Activated B cell treated with CpG ODN at 0.5 μM for 24 hours (primary cell): ENCODE measurements around the gene CUEDC1. TPM values are rescaled to one million over a fixed set of nuclear protein-coding genes. Genes with fewer than 3 reads are reported as not detected.

ENCODE experiments used
- ATAC-seq: fragments of 200-7000 bp; cut with Tn5 transposase; one replicate; pipeline ENCODE4 v1.10.0; 2021; ENCODE audit warnings: low read depth, mild to moderate bottlenecking, moderate library complexity
- CTCF ChIA-PET: fragments of 350-600 bp; sonication (Branson Sonifier 250); formaldehyde crosslinking; loops from one replicate; lab custom pipeline; 2021; ENCODE audit warnings: antibody characterized with exemption; lab: Charles Lee
- POLR2A ChIA-PET: fragments of 350-600 bp; sonication (Branson Sonifier 250); formaldehyde crosslinking; loops from one replicate; lab custom pipeline; 2021; ENCODE audit warnings: antibody characterized with exemption; lab: Charles Lee
- DNase-seq: peaks from one replicate; pipeline ENCODE4 v3.0.0; 2022
- H3K27ac Mint-ChIP-seq: one replicate; pipeline ENCODE4 v1.8.0; 2020; ENCODE audit warnings: mixed read lengths
- H3K27me3 Mint-ChIP-seq: one replicate; pipeline ENCODE4 v1.8.0; 2021; ENCODE audit warnings: mixed read lengths
- H3K36me3 Mint-ChIP-seq: one replicate; pipeline ENCODE4 v1.8.0; 2021; ENCODE audit warnings: low read depth, mixed read lengths
- H3K4me1 Mint-ChIP-seq: one replicate; pipeline ENCODE4 v1.8.0; 2021; ENCODE audit warnings: mixed read lengths
- H3K4me3 Mint-ChIP-seq: one replicate; pipeline ENCODE4 v1.8.0; 2020; ENCODE audit warnings: mild to moderate bottlenecking, mixed read lengths
- H3K9me3 Mint-ChIP-seq: one replicate; pipeline ENCODE4 v1.8.0; 2020; ENCODE audit warnings: mixed read lengths
- CTCF ChIP-seq: fragments of 200-600 bp; IDR thresholded peaks from one replicate; pipeline ENCODE4 v1.8.0; 2022; ENCODE audit warnings: antibody characterized with exemption, mild to moderate bottlenecking
- intact Hi-C: fragments of 100-400 bp; cut with micrococcal nuclease; formaldehyde crosslinking; loops from one replicate; pipeline ENCODE4 v1.15.1; 2024
- total RNA-seq: library from RNA; stranded (reverse); gene quantifications from 2 replicates; pipeline ENCODE4 v1.2.3, GENCODE V29; 2022

Gene CUEDC1
- total RNA-seq, 1 donor from 2014 or later: not detected

DNA sequence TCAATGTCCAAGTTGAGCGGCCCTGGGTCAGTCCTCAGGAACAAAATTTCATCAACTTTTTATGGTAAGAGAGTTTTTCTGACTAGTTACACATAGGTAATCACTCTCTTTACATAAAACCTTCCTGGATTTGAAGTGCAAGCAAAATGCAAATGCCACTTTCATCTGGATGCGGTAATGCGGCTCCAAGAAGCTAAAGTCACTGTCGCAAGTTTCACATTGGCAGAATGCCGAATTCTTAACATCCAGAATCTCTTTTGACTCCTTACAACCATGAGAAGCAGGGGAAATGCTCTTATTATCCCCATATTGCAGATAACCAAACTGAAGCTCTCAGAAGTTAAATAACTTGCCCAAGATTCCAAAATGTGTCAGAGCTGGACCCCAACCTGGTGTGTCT, 135.3 kb downstream of the CUEDC1 start:
- intact Hi-C loops: no loop called here
- DNase-seq (no peak), ATAC-seq (no peak)
- Mint-ChIP-seq H3K36me3 (no peaks in the 10 kb centered on the region), H3K4me1 (no peaks in the 10 kb centered on the region), H3K27me3 (peaks cover 14% of the 10 kb centered on the region), H3K27ac (no peak overlapping the region), H3K9me3 (no peaks in the 10 kb centered on the region), H3K4me3 (no peak overlapping the region)
- TF ChIP-seq CTCF: no peak
- ChIA-PET POLR2A (no interaction called here), CTCF (no interaction called here)

DNA sequence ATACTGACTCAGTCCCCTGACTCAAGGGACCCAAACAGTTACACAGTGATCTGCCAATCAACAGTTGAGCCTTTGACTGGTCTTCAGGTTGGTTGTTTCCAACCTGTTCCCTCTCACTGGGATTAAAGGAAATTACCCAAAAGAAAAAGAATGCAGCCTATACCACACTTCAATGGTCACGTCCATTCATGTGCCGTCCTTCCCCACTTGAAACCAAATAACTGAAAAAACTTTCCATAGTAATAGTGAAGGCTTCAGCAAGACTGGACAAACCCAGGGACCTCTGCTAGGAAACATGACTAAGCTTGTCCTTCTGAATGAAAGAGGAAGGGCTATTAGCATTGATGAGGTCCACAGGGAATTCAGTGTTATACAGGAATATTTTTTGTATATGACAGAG, 135.9 kb downstream of the CUEDC1 start:
- intact Hi-C loops: no loop called here
- Mint-ChIP-seq H3K27ac (no peak overlapping the region), H3K4me1 (no peaks in the 10 kb centered on the region), H3K27me3 (peaks cover 18% of the 10 kb centered on the region), H3K4me3 (no peak overlapping the region), H3K36me3 (no peaks in the 10 kb centered on the region), H3K9me3 (no peaks in the 10 kb centered on the region)
- CTCF ChIA-PET: interaction anchor here (1.3 kb wide), 1 partner anchor 14 kb away, joined by 3 read pairs; no protein-coding TSS in a partner anchor
- ATAC-seq (no peak), DNase-seq (no peak)
- POLR2A ChIA-PET: no interaction called here
- TF ChIP-seq CTCF: no peak

DNA sequence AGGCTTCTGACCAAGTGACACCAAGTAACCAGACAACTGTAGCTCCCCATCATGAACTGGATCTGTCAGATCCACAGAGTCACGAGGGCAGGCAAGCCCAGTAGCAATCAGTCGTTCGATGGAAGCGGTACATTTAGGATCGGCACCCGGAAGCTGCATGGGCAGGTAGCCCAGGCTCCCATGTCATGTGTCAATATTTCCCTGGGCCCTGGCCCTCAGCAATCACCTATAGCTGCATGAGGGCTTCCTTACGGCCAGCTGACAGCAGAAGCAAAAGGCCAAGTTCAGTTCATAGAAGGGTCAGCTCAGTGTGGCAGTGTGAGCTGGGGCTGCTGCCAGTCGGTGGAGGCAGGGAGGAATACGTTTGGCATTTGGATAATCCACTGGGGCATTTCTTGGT, 137.1 kb downstream of the CUEDC1 start:
- Mint-ChIP-seq H3K9me3 (no peaks in the 10 kb centered on the region), H3K4me1 (no peaks in the 10 kb centered on the region), H3K27me3 (peaks cover 21% of the 10 kb centered on the region), H3K4me3 (no peak overlapping the region), H3K27ac (no peak overlapping the region), H3K36me3 (no peaks in the 10 kb centered on the region)
- ChIA-PET POLR2A (no interaction called here), CTCF (interaction anchor here (1.3 kb wide), 1 partner anchor 15 kb away, joined by 3 read pairs; no protein-coding TSS in a partner anchor)
- DNase-seq: no peak
- intact Hi-C loops: no loop called here
- no peak for TF ChIP-seq CTCF
- no peak for ATAC-seq

DNA sequence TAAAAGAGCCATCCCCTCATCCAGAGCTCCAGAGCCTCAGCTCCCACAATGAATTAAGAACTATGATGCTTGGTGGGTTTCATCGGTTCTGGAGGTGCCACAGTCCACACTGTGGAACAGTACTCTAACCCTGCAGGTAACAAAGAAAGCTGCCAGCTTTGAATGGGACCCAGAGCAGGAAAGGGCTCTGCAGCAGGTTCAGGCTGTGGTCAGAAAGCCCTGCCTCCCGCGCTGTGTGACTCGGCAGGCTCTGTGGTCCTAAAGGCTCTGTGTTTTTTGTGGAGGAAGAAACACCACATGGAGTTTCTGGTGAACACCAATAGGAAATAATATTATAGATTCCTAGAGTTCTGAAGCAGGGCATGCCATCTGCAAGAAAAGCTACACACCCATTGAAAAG, 137.9 kb downstream of the CUEDC1 start:
- Mint-ChIP-seq H3K9me3 (no peaks in the 10 kb centered on the region), H3K4me1 (no peaks in the 10 kb centered on the region), H3K36me3 (no peaks in the 10 kb centered on the region), H3K4me3 (no peak overlapping the region), H3K27ac (no peak overlapping the region), H3K27me3 (peaks cover 22% of the 10 kb centered on the region)
- ChIA-PET CTCF (no interaction called here), POLR2A (no interaction called here)
- no peak for TF ChIP-seq CTCF
- ATAC-seq (no peak), DNase-seq (no peak)
- intact Hi-C loops: no loop called here

DNA sequence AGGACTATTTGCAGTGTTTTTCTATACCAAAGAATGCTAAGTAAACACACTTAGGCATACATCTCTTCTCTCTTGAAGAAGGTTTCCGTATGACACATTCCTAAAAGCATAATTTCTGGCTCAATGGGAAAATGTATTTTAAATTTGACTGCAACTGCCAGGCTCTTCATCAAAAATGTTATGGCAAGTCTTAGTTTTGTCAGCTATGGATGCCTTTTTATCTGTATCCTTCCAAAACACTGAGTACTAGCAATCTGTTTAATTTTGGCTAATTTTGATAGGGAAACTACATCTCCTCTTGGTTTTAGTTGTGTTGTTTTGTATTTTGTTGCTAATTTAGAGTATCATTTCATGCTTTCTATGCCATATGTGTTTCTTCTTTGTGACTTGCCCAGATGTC, 140.8 kb downstream of the CUEDC1 start:
- Mint-ChIP-seq H3K27me3 (peaks cover 41% of the 10 kb centered on the region), H3K27ac (no peak overlapping the region), H3K36me3 (no peaks in the 10 kb centered on the region), H3K9me3 (no peaks in the 10 kb centered on the region), H3K4me1 (peaks cover 17% of the 10 kb centered on the region), H3K4me3 (no peak overlapping the region)
- intact Hi-C loops: no loop called here
- ChIA-PET POLR2A (no interaction called here), CTCF (no interaction called here)
- no peak for ATAC-seq
- no peak for DNase-seq
- TF ChIP-seq CTCF: no peak
